ENCODE data around the gene PLSCR4. TPM values are rescaled to one million over a fixed set of nuclear protein-coding genes. Genes with fewer than 3 reads are reported as not detected.

Gene PLSCR4
- total and polyA plus RNA-seq, 2 of the 8 experiments (the other 6 are each of a cell fraction or from before 2014, with no cell fraction given): 1.8 to 2.9 TPM

DNA sequence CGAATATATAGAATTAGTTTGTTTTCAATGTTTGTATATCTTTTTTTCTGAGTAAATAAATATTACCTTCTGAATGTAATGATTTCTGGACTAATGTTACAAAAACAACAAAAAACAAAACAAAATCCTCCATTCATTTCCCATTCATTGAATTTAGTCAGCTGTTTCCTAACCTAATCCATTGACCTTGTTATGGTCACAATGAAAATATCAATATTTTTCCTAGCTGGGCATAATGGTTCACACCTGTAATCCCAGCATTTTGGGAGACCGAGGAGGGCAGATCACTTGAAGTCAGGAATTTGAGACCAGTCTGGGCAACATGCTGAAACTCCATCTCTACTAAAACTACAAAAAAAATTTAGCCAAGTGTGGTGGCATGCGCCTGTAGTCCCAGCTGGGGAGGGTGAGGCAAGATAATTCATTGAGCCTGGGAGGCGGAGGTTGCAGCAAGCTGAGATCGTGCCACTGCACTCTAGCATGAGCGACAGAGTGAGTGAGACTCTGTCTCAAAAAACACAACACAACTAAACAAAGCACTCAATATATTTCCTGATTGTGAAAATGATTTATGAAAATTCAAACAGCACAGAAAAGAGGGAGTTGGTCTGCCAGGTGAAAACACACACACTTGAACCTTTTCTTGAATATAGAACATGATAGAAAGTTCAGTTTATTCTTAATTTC lies 23.0 kb upstream of the PLSCR4 start:
- Histone ChIP-seq H2AFZ (ENCODE audit: low read length) (0 out of 2 replicates have a peak overlapping the region, but pooled peaks have one; percentile 27), H2BK15ac (ENCODE audit: low read length) (no peak overlapping the region), H4K91ac (replicated peaks; ENCODE audit: insufficient read length, low read length) (no peak overlapping the region), H3K4me3 (ENCODE audit: extremely low read depth in 1 of 4, insufficient read depth in 2 of 4, low read depth in 3 of 4, low read length in 4 of 4) (no peak overlapping the region), H3K27me3 (replicated peaks in 1 of 4; ENCODE audit: control insufficient read depth in 3 of 4, extremely low read depth in 1 of 4, insufficient read depth in 3 of 4, low read length in 3 of 4) (no peaks in the 10 kb centered on the region), H3K14ac (ENCODE audit: insufficient read length) (no peak overlapping the region), H4K8ac (ENCODE audit: extremely low read depth, insufficient read depth, low read length) (no peak overlapping the region), H3K4me1 (replicated peaks in 1 of 4; ENCODE audit: control insufficient read depth in 3 of 4, insufficient read depth in 4 of 4, low read length in 3 of 4) (no peaks in the 10 kb centered on the region), H4K5ac (ENCODE audit: insufficient read length, low read depth, low read length) (no peak overlapping the region), H3K4ac (replicated peaks; ENCODE audit: insufficient read length, low read depth, low read length) (no peak overlapping the region), H3K79me1 (ENCODE audit: low read depth, low read length) (no peaks in the 10 kb centered on the region), H2BK120ac (replicated peaks; ENCODE audit: low read depth, low read length) (no peak overlapping the region), H3K36me3 (ENCODE audit: control insufficient read depth in 2 of 4, insufficient read depth in 4 of 4, low read length in 3 of 4) (no peaks in the 10 kb centered on the region), H3K18ac (ENCODE audit: extremely low read depth, low read length) (no peak overlapping the region), H3K9ac (replicated peaks in 1 of 4; ENCODE audit: extremely low read depth in 1 of 4, low read depth in 3 of 4, low read length in 3 of 4) (no peak overlapping the region), H3K56ac (replicated peaks; ENCODE audit: insufficient read length, low read depth, low read length) (no peak overlapping the region), H3K23me2 (ENCODE audit: low read depth, low read length) (no peaks in the 10 kb centered on the region), H3K79me2 (ENCODE audit: control insufficient read depth in 1 of 2, insufficient read depth in 2 of 2, low read length in 2 of 2) (no peaks in the 10 kb centered on the region), H3K23ac (ENCODE audit: insufficient read length) (no peak overlapping the region), H3K27ac (ENCODE audit: low read depth, low read length) (no peak overlapping the region), H2BK20ac (ENCODE audit: low read length) (no peak overlapping the region), H4K20me1 (replicated peaks in 1 of 2; ENCODE audit: control insufficient read depth in 1 of 2, insufficient read depth in 2 of 2, low read length in 2 of 2) (no peaks in the 10 kb centered on the region), H3K4me2 (ENCODE audit: insufficient read depth in 1 of 2, low read depth in 2 of 2, low read length in 2 of 2) (no peak overlapping the region), H2BK12ac (ENCODE audit: low read depth, low read length) (no peak overlapping the region), H2BK5ac (ENCODE audit: low read depth, low read length) (no peak overlapping the region), H3K9me3 (ENCODE audit: insufficient read depth in 2 of 2, low read depth in 1 of 2, low read length in 1 of 2) (no peaks in the 10 kb centered on the region), H2AK5ac (ENCODE audit: low read depth, low read length) (no peak overlapping the region)
- no peak for FAIRE-seq
- CTCF ChIA-PET (ENCODE audit: partially characterized antibody): interaction anchor here (0.6 kb wide), 1 partner anchor 498 kb away, joined by 3 read pairs; no protein-coding TSS in a partner anchor
- POLR2A ChIA-PET (ENCODE audit: partially characterized antibody): no interaction called here
- no peak for DNase-seq (ENCODE audit: low read depth in 1 of 2, low spot score in 2 of 2)
- whole genome bisulfite sequencing, 2 experiments (ENCODE audit: extremely low coverage in 1 of 2, insufficient coverage in 1 of 2, insufficient read length in 1 of 2, insufficient replicate concordance in 2 of 2, low coverage in 1 of 2, low lambda C conversion rate in 2 of 2, missing lambda C conversion rate in 1 of 2): 91% methylated on average over 6 of the region's 6 CpGs; no CpG with 5 or more reads in 1 of the 2 experiments
- TF ChIP-seq CBX8 (IDR thresholded peaks at IDR 0.05; ENCODE audit: borderline replicate concordance, low read depth, low read length): no peak
- TF ChIP-seq POLR2A (IDR thresholded peaks at IDR 0.05; ENCODE audit: control extremely low read depth in 1 of 2, low read depth in 2 of 2, low read length in 2 of 2): no peak
- TF ChIP-seq, protein P1, sequence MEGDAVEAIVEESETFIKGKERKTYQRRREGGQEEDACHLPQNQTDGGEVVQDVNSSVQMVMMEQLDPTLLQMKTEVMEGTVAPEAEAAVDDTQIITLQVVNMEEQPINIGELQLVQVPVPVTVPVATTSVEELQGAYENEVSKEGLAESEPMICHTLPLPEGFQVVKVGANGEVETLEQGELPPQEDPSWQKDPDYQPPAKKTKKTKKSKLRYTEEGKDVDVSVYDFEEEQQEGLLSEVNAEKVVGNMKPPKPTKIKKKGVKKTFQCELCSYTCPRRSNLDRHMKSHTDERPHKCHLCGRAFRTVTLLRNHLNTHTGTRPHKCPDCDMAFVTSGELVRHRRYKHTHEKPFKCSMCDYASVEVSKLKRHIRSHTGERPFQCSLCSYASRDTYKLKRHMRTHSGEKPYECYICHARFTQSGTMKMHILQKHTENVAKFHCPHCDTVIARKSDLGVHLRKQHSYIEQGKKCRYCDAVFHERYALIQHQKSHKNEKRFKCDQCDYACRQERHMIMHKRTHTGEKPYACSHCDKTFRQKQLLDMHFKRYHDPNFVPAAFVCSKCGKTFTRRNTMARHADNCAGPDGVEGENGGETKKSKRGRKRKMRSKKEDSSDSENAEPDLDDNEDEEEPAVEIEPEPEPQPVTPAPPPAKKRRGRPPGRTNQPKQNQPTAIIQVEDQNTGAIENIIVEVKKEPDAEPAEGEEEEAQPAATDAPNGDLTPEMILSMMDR (IDR thresholded peaks at IDR 0.05; ENCODE audit: control extremely low read depth in 1 of 3, insufficient read depth in 1 of 3, low read depth in 1 of 3, low read length in 3 of 3): no peak
- no peak for TF ChIP-seq KDM1A (IDR thresholded peaks at IDR 0.05; ENCODE audit: borderline replicate concordance, low read length)
- TF ChIP-seq CEBPB (IDR thresholded peaks at IDR 0.05; ENCODE audit: low read depth, low read length): no peak
